ENCODE data around the gene GLOD5. TPM values are rescaled to one million over a fixed set of nuclear protein-coding genes. Genes with fewer than 3 reads are reported as not detected.

The GLOD5 gene
- total and polyA plus RNA-seq, 8 donors: 0.84 to 2.5 (median 1.6) TPM

GRCh38 chrX:48751343-48751742 lies 10.2 kb upstream of the GLOD5 start:
- H3K27ac ChIP-seq: no peak overlapping the region
- no peak for ATAC-seq

GRCh38 chrX:48752498-48752897 lies 9.0 kb upstream of the GLOD5 start:
- no peak overlapping the region for H3K4me3 ChIP-seq
- H3K27me3 ChIP-seq: no peaks in the 10 kb centered on the region
- intact Hi-C loops (cut with DNase I): no loop called here
- no peaks in the 10 kb centered on the region for H3K9me3 ChIP-seq
- no peaks in the 10 kb centered on the region for H3K36me3 ChIP-seq
- no peak for ATAC-seq
- TF ChIP-seq CTCF (IDR thresholded peaks at IDR 0.05): no peak
- no peaks in the 10 kb centered on the region for H3K4me1 ChIP-seq
- DNase-seq: no peak
- no peak overlapping the region for H3K27ac ChIP-seq

More at GRCh38 chrX:48751343-48751742, 10.2 kb upstream of the GLOD5 start:
- intact Hi-C loops (cut with DNase I): no loop called here
- TF ChIP-seq CTCF (IDR thresholded peaks at IDR 0.05): no peak
- no peak for DNase-seq
- Histone ChIP-seq H3K27me3 (no peaks in the 10 kb centered on the region), H3K36me3 (no peaks in the 10 kb centered on the region), H3K4me3 (no peak overlapping the region), H3K4me1 (no peaks in the 10 kb centered on the region), H3K9me3 (no peaks in the 10 kb centered on the region)

- ATAC-seq (no peak), DNase-seq (no peak)
- Histone ChIP-seq H3K4me1 (no peaks in the 10 kb centered on the region), H3K4me3 (no peak overlapping the region), H3K36me3 (no peaks in the 10 kb centered on the region), H3K9me3 (no peaks in the 10 kb centered on the region), H3K27me3 (no peaks in the 10 kb centered on the region), H3K27ac (no peak overlapping the region)
- intact Hi-C loops (cut with DNase I): no loop called here
- TF ChIP-seq CTCF (IDR thresholded peaks at IDR 0.05): no peak
These were observed 7.8 kb upstream of the GLOD5 start for GRCh38 chrX:48753708-48754228.

GRCh38 chrX:48754238-48754637 lies 7.3 kb upstream of the GLOD5 start:
- Histone ChIP-seq H3K36me3 (no peaks in the 10 kb centered on the region), H3K4me3 (no peak overlapping the region), H3K27ac (no peak overlapping the region), H3K27me3 (no peaks in the 10 kb centered on the region), H3K9me3 (no peaks in the 10 kb centered on the region), H3K4me1 (no peaks in the 10 kb centered on the region)
- TF ChIP-seq CTCF (IDR thresholded peaks at IDR 0.05): no peak
- DNase-seq: no peak
- intact Hi-C loops (cut with DNase I): no loop called here
- ATAC-seq: no peak

GRCh38 chrX:48769230-48769629 lies 7.7 kb downstream of the GLOD5 start:
- no peak for TF ChIP-seq CTCF (IDR thresholded peaks at IDR 0.05)
- H3K27me3 ChIP-seq: no peaks in the 10 kb centered on the region
- intact Hi-C loops (cut with DNase I): no loop called here
- H3K4me1 ChIP-seq: no peaks in the 10 kb centered on the region
- no peak overlapping the region for H3K27ac ChIP-seq
- no peak overlapping the region for H3K4me3 ChIP-seq
- ATAC-seq (no peak), DNase-seq (no peak)
- H3K36me3 ChIP-seq: no peaks in the 10 kb centered on the region
- no peaks in the 10 kb centered on the region for H3K9me3 ChIP-seq

Data from left lung (tissue), 10 donors.